ENCODE results near the gene AMHR2.
A peak's percentile ranks its signal among the peaks of the same experiment; 100 is the strongest.

AMHR2 gene

GRCh38 chr12:53453953-53454640 is 30.4 kb downstream of the AMHR2 start:
- no peak for DNase-seq (ENCODE audit: low spot score)

GRCh38 chr12:53454707-53455106 is 31.1 kb downstream of the AMHR2 start:
- peak; percentile 67 for DNase-seq (ENCODE audit: low spot score)

- no peak for DNase-seq (ENCODE audit: low spot score)
Observed at GRCh38 chr12:53456654-53457366, 33.2 kb downstream of the AMHR2 start.

DNA sequence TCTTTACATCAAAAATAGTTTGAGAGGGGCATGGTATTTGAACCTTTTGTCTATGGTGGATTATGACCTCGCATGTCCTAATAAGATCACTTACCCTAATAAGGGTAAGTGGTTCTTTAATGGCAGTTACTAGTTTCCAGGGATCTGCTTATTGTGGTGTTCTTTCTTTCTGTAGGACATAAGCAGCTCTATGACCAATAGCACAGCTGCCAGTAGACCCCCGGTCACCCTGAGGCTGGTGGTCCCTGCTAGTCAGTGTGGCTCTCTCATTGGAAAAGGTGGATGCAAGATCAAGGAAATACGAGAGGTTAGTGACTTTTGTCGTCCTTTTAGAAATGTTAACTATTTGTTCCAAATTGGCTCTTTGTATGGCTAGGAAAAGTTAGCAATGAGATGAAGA is 35.4 kb downstream of the AMHR2 start:
- no peak for DNase-seq (ENCODE audit: low spot score)

- no peak for DNase-seq (ENCODE audit: low spot score)
Observed at GRCh38 chr12:53461059-53461458, 37.4 kb downstream of the AMHR2 start.

- no peak for DNase-seq (ENCODE audit: low spot score)
Observed at GRCh38 chr12:53461591-53461990, 37.9 kb downstream of the AMHR2 start.

DNA sequence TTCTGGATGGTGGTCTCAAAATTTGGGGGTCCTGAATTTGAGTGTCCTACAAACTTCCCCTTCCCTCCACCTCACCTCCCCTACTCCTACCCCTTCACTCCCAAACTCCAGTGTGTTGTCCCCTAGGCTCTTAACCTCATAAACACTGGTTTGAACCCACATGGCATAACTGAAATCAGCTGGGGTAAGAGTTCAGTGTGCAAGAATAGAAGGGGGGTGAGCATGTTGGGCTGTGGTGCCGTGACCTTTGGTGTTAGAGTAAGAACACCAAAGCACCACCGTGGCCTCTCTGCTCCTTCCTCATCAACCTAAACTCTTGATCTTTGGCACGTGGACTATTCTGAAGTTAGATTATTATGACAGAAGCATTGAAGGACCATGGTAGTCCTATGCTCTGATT is 39.3 kb downstream of the AMHR2 start:
- DNase-seq (ENCODE audit: low spot score): no peak

DNA sequence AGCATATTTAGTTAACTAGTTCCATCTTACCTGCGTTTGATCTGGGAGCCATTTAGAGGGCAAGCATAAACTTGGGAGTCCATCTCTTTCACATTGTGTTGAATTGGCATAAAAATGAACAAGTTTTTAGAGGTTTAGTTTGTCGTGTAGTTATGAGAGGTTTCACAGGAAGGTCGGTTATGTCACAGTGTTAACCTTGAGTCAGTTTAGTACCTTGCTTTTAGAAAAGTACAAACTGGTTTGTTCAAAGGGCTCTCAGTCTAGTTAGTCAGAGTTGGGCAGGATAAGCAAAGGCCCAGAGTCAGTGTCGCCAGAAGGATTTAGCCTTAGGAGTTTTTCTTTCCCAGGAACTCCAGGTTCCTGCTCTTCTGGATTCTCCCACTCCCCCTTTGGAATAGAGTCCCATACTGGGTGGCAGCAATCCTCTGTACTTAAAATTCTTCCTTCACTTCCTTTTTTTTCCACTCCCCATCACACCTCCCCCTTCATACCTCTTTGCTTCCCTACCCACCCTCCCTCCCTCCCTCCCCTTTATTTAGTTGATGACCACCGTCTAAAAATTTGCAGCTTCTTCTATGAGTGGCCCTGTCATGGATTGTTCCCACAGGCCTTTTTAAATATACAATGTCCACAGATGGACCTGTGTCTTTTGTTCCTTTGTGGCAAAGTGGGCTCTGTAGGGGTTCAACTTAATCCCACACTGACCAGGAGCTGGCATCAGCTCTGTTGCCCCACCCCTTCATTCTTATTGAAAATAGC is 40.3 kb downstream of the AMHR2 start:
- DNase-seq (ENCODE audit: low spot score): no peak

DNA sequence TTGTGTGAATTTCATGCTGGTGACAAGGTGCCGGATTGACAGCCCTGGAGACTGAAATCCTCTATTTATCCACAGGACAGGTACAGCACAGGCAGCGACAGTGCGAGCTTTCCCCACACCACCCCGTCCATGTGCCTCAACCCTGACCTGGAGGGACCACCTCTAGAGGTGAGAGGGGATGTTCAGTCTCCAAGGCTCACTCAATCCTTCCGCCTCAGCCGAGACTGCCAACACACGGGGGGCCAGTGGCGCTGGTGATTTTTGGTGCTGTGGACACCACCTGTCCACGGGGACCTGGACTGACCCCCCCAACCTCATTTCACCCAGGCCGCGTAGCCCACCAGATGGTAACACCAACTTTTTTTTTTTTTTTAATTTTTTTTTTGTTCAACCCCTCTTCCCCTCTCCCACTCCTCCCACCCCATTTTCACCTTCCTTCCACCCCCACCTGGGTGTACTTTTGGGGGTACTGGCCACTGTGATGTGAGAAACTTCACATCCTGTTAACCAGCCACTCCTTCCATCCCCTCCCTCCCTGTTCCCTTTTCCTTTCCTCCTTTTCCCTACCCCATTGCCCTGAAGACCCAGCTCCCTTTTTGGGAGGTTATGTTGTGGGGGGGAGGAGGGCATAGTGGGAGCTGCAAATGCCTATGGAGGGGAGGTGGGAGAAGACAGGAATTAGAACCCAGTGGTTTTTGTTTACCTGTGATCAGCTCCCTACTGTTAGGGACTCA is 41.2 kb downstream of the AMHR2 start:
- DNase-seq (ENCODE audit: low spot score): no peak

DNA sequence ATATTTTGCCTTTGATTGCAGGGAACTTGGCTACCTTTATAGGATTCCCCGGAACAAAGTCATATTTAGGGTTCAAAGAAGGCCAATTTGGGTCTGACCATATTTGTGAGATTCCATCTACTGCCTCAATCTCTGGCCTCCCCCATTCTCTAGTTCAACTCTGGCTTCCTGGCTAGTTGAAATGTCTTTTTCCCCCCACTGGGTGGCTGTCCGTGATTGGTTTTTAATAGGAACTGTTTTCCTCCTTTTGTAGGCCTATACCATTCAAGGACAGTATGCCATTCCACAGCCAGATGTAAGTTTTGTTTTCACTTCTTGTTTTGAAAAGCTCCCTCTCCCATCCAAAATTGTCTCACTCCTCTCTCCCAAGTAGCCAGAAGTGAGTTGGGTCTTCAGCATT is 42.0 kb downstream of the AMHR2 start:
- DNase-seq (ENCODE audit: low spot score): no peak

DNA sequence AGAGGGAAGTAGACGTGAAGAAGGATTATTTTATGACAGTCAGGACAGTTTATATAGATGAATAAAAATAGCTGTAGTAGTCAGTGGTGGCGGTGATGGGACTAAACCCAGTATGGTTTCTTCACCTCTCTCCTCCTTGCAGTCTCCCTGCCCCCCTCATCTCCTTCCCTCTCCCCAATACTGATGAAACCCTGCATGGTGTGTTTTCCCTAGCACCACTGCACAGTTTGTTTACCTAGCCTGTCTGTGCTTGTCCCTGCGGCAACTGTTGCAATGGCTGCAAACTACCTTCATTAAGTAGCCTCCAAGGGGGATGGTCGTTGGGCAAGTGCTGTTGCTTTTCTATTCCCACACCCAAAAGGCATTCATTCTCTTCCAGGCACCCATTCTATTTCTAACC is 43.0 kb downstream of the AMHR2 start:
- no peak for DNase-seq (ENCODE audit: low spot score)

- no peak for DNase-seq (ENCODE audit: low spot score)
Observed at GRCh38 chr12:53467082-53467481, 43.4 kb downstream of the AMHR2 start.

GRCh38 chr12:53467880-53468279 is 44.2 kb downstream of the AMHR2 start:
- no peak for DNase-seq (ENCODE audit: low spot score)

DNA sequence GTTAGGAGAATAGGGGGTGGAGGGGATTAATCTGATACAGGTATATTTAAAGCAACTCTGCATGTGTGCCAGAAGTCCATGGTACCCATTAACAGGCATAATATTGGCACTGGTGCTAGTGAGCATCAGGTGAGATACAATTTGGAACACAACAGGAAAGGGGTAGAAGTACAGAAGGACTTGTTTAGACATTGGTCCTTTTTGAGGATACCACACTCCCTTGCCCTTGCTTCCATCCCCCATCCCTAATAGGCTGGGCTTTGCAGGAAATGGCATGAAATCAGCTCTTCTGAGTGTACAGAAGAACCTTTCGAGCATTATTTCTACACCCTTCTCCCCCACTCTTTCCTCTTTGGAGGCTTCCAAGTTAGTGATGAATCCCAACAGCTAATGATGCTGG is 44.6 kb downstream of the AMHR2 start:
- no peak for DNase-seq (ENCODE audit: low spot score)

DNA sequence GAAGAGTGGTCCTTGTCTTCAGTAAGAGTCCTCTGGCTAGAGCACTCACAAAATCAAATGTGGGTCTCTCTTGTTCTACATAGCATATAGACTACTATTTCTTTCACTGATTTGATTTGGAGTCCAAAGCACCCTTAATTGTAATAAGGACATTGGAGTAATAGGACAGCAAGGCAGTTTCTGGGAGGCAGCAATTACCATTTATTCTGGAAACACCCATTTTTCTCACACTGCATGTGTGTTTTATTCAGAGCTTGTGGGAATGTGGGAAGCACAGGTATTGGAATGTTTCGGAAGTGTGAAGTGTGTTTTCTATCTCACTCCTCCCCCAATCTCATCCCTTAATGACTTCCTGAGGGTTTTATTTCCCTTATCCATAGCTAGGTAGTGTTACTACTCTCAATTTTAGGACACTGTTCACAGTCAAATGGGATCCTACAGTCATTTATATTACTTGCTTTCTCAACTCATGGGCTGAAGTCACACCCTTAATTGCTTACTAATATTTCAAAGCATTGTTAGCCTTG is 48.5 kb downstream of the AMHR2 start:
- no peak for DNase-seq (ENCODE audit: low spot score)

DNA sequence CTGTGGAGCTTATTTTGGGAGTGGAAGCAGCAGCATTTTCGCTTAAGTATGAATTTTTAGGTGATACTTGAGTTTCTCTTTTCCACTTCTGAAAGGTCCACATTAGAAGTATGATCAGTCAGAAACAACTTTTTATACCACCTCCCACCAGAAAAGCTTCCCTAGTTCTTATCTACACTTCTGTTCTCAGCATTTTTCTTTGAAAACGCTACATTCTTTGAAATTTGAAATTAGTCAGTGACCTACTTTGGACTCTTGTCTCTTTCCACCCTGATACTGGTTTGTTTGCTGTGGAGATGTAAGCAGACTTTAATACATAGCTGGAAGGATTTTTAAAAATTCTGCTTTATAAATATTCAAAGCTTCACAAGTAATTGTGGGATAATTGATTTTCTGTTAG is 50.4 kb downstream of the AMHR2 start:
- DNase-seq (ENCODE audit: low spot score): no peak

DNA sequence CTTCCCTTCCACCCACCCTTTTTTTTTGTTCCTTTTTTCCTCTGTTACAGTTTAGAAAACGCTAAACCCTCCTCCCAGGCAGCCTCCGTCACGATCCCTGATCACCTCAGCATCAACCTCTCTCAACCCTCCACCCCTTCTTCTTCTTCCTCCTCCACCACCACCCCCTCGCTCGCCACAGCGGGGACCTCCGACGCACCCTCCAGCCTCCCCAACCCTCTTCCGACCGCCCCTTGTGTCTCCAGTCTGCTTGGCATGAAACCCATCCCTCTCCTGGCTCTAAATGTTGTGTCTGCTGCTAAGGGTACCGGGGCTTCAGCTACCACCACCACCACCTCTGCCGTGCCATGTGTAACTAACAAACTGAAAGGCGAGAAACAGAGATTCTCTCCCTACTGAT is 51.2 kb downstream of the AMHR2 start:
- DNase-seq (ENCODE audit: low spot score): no peak

DNA sequence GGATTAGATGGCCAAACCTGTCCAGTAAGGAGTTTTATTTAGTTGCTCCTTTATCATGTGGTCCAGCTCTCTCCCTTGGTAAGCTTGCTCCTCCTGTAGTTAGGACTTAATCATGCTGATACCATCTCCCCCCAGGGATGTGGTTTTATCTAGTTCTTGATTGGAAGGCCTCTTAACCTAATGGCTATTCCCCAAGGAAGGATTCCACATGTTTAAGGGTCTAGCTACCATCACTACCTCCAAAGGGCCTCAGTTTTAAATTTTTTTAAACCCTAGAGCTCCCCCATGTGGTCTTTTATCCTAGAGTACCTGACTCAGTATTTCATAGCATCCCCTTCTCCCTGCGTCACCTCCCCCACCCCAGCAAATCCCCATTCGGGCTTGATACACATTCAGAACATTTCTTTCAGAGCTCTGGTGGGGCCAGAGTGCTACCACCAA is 53.1 kb downstream of the AMHR2 start:
- peak; percentile 70 for DNase-seq (ENCODE audit: low spot score)

DNA sequence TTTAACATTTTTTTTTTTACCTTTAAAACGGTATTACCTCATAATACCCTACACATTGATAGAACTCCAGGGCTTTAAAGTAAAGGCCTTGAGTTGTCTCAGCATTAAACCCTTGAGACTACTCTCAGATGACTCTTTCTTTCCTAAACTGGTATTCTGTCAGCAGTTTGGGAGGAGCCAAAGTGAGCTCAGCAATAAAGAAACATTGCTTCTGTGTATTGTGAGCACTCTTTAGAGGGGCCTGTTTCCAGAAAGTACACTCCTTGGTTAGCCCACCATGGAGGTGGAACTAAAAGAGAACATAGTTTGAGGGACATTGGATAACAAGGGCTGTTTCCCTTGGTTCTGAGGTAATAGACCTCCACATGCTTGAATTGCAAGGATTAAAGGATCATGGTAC is 55.2 kb downstream of the AMHR2 start:
- no peak for DNase-seq (ENCODE audit: low spot score)

- DNase-seq (ENCODE audit: low spot score): no peak
Observed at GRCh38 chr12:53479331-53479730, 55.7 kb downstream of the AMHR2 start.

DNA sequence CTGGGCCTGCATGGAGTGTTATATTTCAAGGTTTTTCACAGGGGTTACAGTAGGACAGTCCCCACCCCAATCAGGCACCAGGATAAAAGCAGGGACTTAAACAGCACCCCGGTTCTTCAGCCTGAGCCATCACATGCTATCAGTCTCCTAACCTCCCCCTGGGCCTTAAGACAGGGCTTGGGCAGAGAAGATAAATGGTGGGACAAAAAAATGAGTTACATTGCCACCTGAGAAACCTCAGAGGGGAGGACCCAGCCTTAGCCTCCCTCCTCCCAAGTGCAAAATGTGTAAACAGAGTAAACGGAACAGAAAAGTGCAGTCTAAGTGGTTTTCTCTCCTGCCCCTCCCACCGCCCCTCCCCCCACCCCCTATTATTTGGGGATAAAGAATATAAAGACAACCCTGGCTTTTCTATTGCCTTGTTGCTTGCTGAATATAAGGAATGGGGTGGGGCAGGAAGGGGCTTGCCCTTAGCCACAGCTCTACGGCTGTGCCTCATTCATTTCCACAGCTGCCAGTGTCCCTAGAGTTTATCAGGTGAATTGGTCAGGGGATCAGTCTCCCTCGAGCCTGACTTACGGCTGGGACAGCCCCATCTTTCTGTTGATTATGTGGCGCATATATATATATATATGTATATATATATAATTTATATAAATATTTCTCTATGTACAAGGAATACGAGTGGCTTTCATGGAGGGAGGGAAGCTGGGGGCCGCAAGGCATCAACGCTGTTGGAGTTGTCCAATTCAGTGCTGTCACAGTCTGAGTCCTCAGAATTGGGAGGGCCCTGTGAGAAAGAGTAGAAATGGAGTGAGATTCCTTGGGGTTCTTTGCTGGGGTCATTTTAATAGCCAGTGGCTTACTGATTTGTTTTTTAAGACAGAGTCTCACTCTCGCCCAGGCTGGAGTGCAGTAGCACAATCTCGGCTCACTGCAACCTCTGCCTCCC is 57.1 kb downstream of the AMHR2 start:
- no peak for DNase-seq (ENCODE audit: low spot score)
